Keratinocyte (primary cell): ENCODE measurements around the gene SWI5. TPM values are rescaled to one million over a fixed set of nuclear protein-coding genes. Genes with fewer than 3 reads are reported as not detected.

Source experiments
- DNase-seq: peaks from one replicate; pipeline ENCODE4 v3.0.0-alpha.2; 2011; ENCODE audit warnings: low read depth, missing footprints, low spot score
- FAIRE-seq: peaks from 2 replicates; lab custom pipeline; 2011; peaks lifted over from hg19 to GRCh38; lab: Jason Lieb, UNC
- H2AFZ ChIP-seq: 2 replicates; pipeline ENCODE4 v1.6.0; 2012; ENCODE audit warnings: low read length, control low read depth, inconsistent platforms; ENCODE audit not compliant: control insufficient read depth
- H3K27ac ChIP-seq: 2 replicates; pipeline ENCODE4 v1.5.1; 2011; ENCODE audit warnings: low read length; ENCODE audit not compliant: control insufficient read depth, insufficient read depth
- H3K27me3 ChIP-seq: 3 replicates; pipeline ENCODE4 v1.6.0; 2011; ENCODE audit warnings: low read length; ENCODE audit not compliant: control insufficient read depth, insufficient read depth; ENCODE audit errors: extremely low read depth
- H3K36me3 ChIP-seq, 2 experiments: 2 replicates in 1 of 2; 3 replicates in 1 of 2; pipeline ENCODE4 v1.5.1; 2011; ENCODE audit warnings: low read length in 2 of 2, mild to moderate bottlenecking in 1 of 2; ENCODE audit not compliant: control insufficient read depth in 2 of 2, insufficient read depth in 2 of 2; ENCODE audit errors: extremely low read depth in 1 of 2
- H3K4me1 ChIP-seq: 3 replicates; pipeline ENCODE4 v1.5.1; 2011; ENCODE audit warnings: low read length; ENCODE audit not compliant: control insufficient read depth, insufficient read depth; ENCODE audit errors: extremely low read depth
- H3K4me2 ChIP-seq: 3 replicates; pipeline ENCODE4 v1.6.0; 2011; ENCODE audit warnings: low read depth, low read length; ENCODE audit not compliant: control insufficient read depth, insufficient read depth; ENCODE audit errors: extremely low read depth
- H3K4me3 ChIP-seq, 3 experiments: fragments of 200-600 bp in 1 of 3; sonication (generic) in 1 of 3; 2 replicates in 2 of 3; 3 replicates in 1 of 3; pipeline ENCODE4 v1.5.1; 2011 to 2016; ENCODE audit warnings: low read length in 3 of 3, mild to moderate bottlenecking in 3 of 3, control low read depth in 2 of 3, inconsistent platforms in 1 of 3, low read depth in 1 of 3, mixed read lengths in 1 of 3, mixed run types in 1 of 3, moderate library complexity in 1 of 3; ENCODE audit not compliant: control insufficient read depth in 2 of 3, insufficient read depth in 2 of 3; ENCODE audit errors: extremely low read depth in 1 of 3
- H3K79me2 ChIP-seq: 2 replicates; pipeline ENCODE4 v1.6.0; 2012; ENCODE audit warnings: low read length; ENCODE audit not compliant: control insufficient read depth, insufficient read depth
- H3K9ac ChIP-seq: 3 replicates; pipeline ENCODE4 v1.6.0; 2011; ENCODE audit warnings: low read length; ENCODE audit not compliant: control insufficient read depth, insufficient read depth; ENCODE audit errors: extremely low read depth
- H3K9me1 ChIP-seq: 3 replicates; pipeline ENCODE4 v1.6.0; 2011; ENCODE audit warnings: low read length; ENCODE audit not compliant: control insufficient read depth, insufficient read depth; ENCODE audit errors: extremely low read depth
- H3K9me3 ChIP-seq: 2 replicates; pipeline ENCODE4 v1.5.1; 2012; ENCODE audit warnings: low read depth, low read length; ENCODE audit not compliant: control insufficient read depth
- H4K20me1 ChIP-seq: 3 replicates; pipeline ENCODE4 v1.6.0; 2011; ENCODE audit warnings: low read length; ENCODE audit not compliant: control insufficient read depth, insufficient read depth; ENCODE audit errors: extremely low read depth
- EZH2 ChIP-seq: IDR thresholded peaks from one replicate; pipeline ENCODE4 v1.6.1; 2012; ENCODE audit warnings: inconsistent platforms, mild to moderate bottlenecking, low read length, moderate library complexity
- dilution Hi-C: fragments of 300-500 bp; cut with MboI; formaldehyde crosslinking; loops from one replicate; pipeline ENCODE4 v1.7.0; 2020; ENCODE audit warnings: low sequenced_read_pairs; ENCODE audit not compliant: extremely low pct_ligation_motif_present
- polyA plus RNA-seq, 5 experiments: library from polyadenylated mRNA; depleted of rRNA in 3 of 5; stranded (reverse) in 3 of 5; stranded (forward) in 1 of 5; unstranded in 1 of 5; fragments of >200 nt; gene quantifications; 1 replicate in 1 of 5; 2 replicates in 3 of 5; 3 replicates in 1 of 5; pipeline versions ENCODE4 v1.2.1 to v1.2.3, GENCODE V29; 2011 to 2012; ENCODE audit warnings: missing spikeins in 2 of 5, low read depth in 1 of 5, low replicate concordance in 1 of 5
- TF ChIP-seq, protein P1 (sequence below), 3 experiments: IDR thresholded peaks in 1 of 3; conservative IDR thresholded peaks in 1 of 3; optimal IDR thresholded peaks in 1 of 3; 2 replicates in 2 of 3; 3 replicates in 1 of 3; pipeline versions ENCODE3 to v1.5.1; 2011; ENCODE audit warnings: low read length in 3 of 3, mild to moderate bottlenecking in 3 of 3, moderate library complexity in 2 of 3, control low read depth in 1 of 3, inconsistent platforms in 1 of 3; ENCODE audit not compliant: insufficient read depth in 2 of 3; ENCODE audit errors: extremely low read depth in 1 of 3

Gene SWI5
- polyA plus RNA-seq, 1 donor (not counting 4 experiments of a cell fraction or from before 2014, with no cell fraction given): 39.4 TPM

DNA sequence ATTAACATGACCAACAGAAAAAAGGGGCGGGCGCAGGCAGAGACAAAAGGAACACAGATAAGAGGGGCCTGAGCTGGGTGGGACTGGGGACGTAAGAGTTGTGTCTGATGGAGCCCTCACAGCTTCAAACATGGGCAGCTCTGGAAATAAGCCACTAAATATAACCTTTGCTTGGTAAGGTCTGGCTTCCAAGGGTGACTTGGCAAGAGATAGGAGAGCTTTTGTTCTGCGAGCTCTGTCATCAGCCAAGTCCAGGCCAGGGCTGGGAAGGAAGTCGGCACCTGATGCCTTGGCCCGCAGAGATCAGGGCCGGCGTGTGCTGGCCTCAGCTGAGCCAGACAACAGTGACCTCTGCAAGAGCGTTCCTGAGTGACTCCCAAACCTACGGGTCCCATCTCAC lies 34.4 kb downstream of the SWI5 start:
- no peak overlapping the region for H3K9ac ChIP-seq
- no peak for FAIRE-seq
- H3K9me3 ChIP-seq: no peaks in the 10 kb centered on the region
- H3K4me2 ChIP-seq: no peak overlapping the region
- peaks cover 18% of the 10 kb centered on the region for H3K4me1 ChIP-seq
- no peak overlapping the region for H2AFZ ChIP-seq
- H3K79me2 ChIP-seq: no peaks in the 10 kb centered on the region
- no peak overlapping the region for H3K27ac ChIP-seq
- H3K4me3 ChIP-seq: no peak overlapping the region
- TF ChIP-seq, protein P1, sequence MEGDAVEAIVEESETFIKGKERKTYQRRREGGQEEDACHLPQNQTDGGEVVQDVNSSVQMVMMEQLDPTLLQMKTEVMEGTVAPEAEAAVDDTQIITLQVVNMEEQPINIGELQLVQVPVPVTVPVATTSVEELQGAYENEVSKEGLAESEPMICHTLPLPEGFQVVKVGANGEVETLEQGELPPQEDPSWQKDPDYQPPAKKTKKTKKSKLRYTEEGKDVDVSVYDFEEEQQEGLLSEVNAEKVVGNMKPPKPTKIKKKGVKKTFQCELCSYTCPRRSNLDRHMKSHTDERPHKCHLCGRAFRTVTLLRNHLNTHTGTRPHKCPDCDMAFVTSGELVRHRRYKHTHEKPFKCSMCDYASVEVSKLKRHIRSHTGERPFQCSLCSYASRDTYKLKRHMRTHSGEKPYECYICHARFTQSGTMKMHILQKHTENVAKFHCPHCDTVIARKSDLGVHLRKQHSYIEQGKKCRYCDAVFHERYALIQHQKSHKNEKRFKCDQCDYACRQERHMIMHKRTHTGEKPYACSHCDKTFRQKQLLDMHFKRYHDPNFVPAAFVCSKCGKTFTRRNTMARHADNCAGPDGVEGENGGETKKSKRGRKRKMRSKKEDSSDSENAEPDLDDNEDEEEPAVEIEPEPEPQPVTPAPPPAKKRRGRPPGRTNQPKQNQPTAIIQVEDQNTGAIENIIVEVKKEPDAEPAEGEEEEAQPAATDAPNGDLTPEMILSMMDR (optimal IDR thresholded peaks at IDR 0.05 in 1 of 3, IDR thresholded peaks at IDR 0.05 in 1 of 3, conservative IDR thresholded peaks at IDR 0.05 in 1 of 3; ENCODE audit: extremely low read depth in 1 of 3, insufficient read depth in 2 of 3, low read length in 3 of 3): no peak
- no peak for TF ChIP-seq EZH2
- dilution Hi-C loops: no loop called here
- H3K27me3 ChIP-seq: no peaks in the 10 kb centered on the region
- H3K36me3 ChIP-seq: peaks cover 15 to 28% of the 10 kb centered on the region in 2 experiments
- H4K20me1 ChIP-seq: no peaks in the 10 kb centered on the region
- H3K9me1 ChIP-seq: no peaks in the 10 kb centered on the region
- DNase-seq: no peak

DNA sequence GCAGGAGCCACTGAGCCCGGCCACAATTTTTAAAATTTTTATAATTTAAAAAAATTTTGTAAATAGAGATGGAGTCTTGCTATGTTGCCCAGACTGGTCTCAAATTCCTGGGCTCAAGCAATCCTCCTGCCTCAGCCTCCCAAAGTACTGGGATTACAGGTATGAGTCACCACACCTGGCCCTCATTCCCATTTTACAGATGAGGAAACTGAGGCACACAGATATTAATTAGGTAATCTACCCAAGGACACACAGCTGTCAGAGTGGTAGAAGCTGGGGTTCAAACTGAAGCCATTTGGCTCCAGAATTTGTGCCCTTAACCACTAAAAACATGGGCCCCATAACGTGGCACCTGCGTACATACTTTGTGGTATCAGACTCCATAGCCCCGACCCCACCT lies 38.6 kb downstream of the SWI5 start:
- H3K27ac ChIP-seq: no peak overlapping the region
- dilution Hi-C loops: no loop called here
- H4K20me1 ChIP-seq: no peaks in the 10 kb centered on the region
- H3K27me3 ChIP-seq: no peaks in the 10 kb centered on the region
- no peaks in the 10 kb centered on the region for H3K79me2 ChIP-seq
- FAIRE-seq (no peak), DNase-seq (no peak)
- peaks cover 26 to 36% of the 10 kb centered on the region in 2 experiments for H3K36me3 ChIP-seq
- TF ChIP-seq, protein P1 (optimal IDR thresholded peaks at IDR 0.05 in 1 of 3, IDR thresholded peaks at IDR 0.05 in 1 of 3, conservative IDR thresholded peaks at IDR 0.05 in 1 of 3; ENCODE audit: extremely low read depth in 1 of 3, insufficient read depth in 2 of 3, low read length in 3 of 3): no peak
- no peak for TF ChIP-seq EZH2
- H3K9me1 ChIP-seq: no peaks in the 10 kb centered on the region
- no peak overlapping the region for H3K4me3 ChIP-seq
- H3K4me2 ChIP-seq: no peak overlapping the region
- H3K4me1 ChIP-seq: no peaks in the 10 kb centered on the region
- no peak overlapping the region for H3K9ac ChIP-seq
- H2AFZ ChIP-seq: no peak overlapping the region
- H3K9me3 ChIP-seq: no peaks in the 10 kb centered on the region
